Peyer's patch (tissue), 4 donors: ENCODE measurements around the gene ANXA10.

ENCODE experiments used
- CTCF ChIP-seq, 6 experiments: fragments of 450-650 bp in 4 of 6; fragments of 200-600 bp in 2 of 6; sonication (generic) in 1 of 6; IDR thresholded peaks; one replicate each; pipeline ENCODE4 v1.5.1; 2017 to 2019; ENCODE audit warnings: antibody characterized with exemption in 6 of 6, mild to moderate bottlenecking in 3 of 6, moderate library complexity in 1 of 6
- POLR2A ChIP-seq, 2 donors: fragments of 450-650 bp; IDR thresholded peaks; one replicate each; pipeline ENCODE4 v1.5.1; 2017; ENCODE audit warnings: antibody characterized with exemption in 2 of 2, mild to moderate bottlenecking in 2 of 2, moderate library complexity in 2 of 2

GRCh38 chr4:168203233-168203911 is 111.0 kb downstream of the ANXA10 start:
- TF ChIP-seq CTCF (IDR thresholded peaks at IDR 0.05) (no peak), POLR2A (IDR thresholded peaks at IDR 0.05) (no peak)
